Lung (tissue), 12 donors: ENCODE data around the gene HPS1. TPM values are rescaled to one million over a fixed set of nuclear protein-coding genes. Genes with fewer than 3 reads are reported as not detected.
A peak's percentile ranks its signal among the peaks of the same experiment; 100 is the strongest.

ENCODE experiments used
- ATAC-seq: fragments of 200-7000 bp; cut with Tn5 transposase; one replicate; pipeline ENCODE4 v1.9.1; 2020; ENCODE audit warnings: moderate number of reproducible peaks; ENCODE audit not compliant: insufficient read depth, low FRiP score
- DNase-seq, 3 donors: peaks; one replicate each; pipeline ENCODE4 v3.0.0-alpha.2; 2013 to 2017
- H3K27ac ChIP-seq, 2 donors: one replicate each; pipeline ENCODE4 v1.5.1; 2013; ENCODE audit warnings: mild to moderate bottlenecking in 2 of 2, moderate library complexity in 2 of 2, control low read depth in 1 of 2, inconsistent platforms in 1 of 2, low read depth in 1 of 2, low read length in 1 of 2
- H3K27me3 ChIP-seq, 3 donors: one replicate each; pipeline ENCODE4 v1.5.1; 2013; ENCODE audit warnings: low read length in 2 of 3; ENCODE audit not compliant: control insufficient read depth in 3 of 3, insufficient read depth in 3 of 3
- H3K36me3 ChIP-seq, 4 donors: one replicate each; pipeline ENCODE4 v1.5.1; 2013; ENCODE audit warnings: low read length in 4 of 4, mild to moderate bottlenecking in 1 of 4, moderate library complexity in 1 of 4; ENCODE audit not compliant: control insufficient read depth in 4 of 4, insufficient read depth in 4 of 4
- H3K4me1 ChIP-seq, 5 donors: one replicate each; pipeline ENCODE4 v1.5.1; 2013; ENCODE audit warnings: low read length in 5 of 5, mild to moderate bottlenecking in 2 of 5, moderate library complexity in 1 of 5; ENCODE audit not compliant: control insufficient read depth in 5 of 5, insufficient read depth in 5 of 5
- H3K4me3 ChIP-seq: one replicate; pipeline ENCODE4 v1.5.1; 2013; ENCODE audit warnings: mild to moderate bottlenecking, control low read depth, moderate library complexity
- H3K9ac ChIP-seq, 2 donors: one replicate each; pipeline ENCODE4 v1.5.1; 2013; ENCODE audit warnings: low read length in 2 of 2, control low read depth in 1 of 2; ENCODE audit not compliant: insufficient read depth in 1 of 2
- H3K9me3 ChIP-seq, 4 donors: one replicate each; pipeline ENCODE4 v1.5.1; 2013; ENCODE audit warnings: low read length in 3 of 4, mild to moderate bottlenecking in 1 of 4, moderate library complexity in 1 of 4; ENCODE audit not compliant: control insufficient read depth in 4 of 4, insufficient read depth in 3 of 4
- WGBS, 2 donors: extraction: QIAGEN DNeasy Blood & Tissue Kit; methylation state at CpG; one replicate each; pipeline ENCODE4 v1.1.7; 2013; 5-methylcytosine and 5-hydroxymethylcytosine counted together
- polyA plus RNA-seq, 2 donors: library from polyadenylated mRNA; stranded (reverse); fragments of 200-250 nt; gene quantifications; one replicate each; pipeline ENCODE4 v1.2.1, GENCODE V29; 2013
- total RNA-seq, 2 donors: library from RNA; depleted of rRNA in 1 of 2; stranded (reverse); fragments of >200 nt in 1 of 2; gene quantifications; one replicate each; pipeline ENCODE4 v1.2.1, GENCODE V29; 2014 to 2021
- TF ChIP-seq, protein P1 (sequence below): IDR thresholded peaks from 2 replicates; pipeline ENCODE4 v1.5.1; 2012; ENCODE audit warnings: mild to moderate bottlenecking; ENCODE audit errors: control extremely low read depth, extremely low read depth
- donor health status: control.
- donor health status: control.
- donor health status: Bipolar disorder and iron deficiency.
- donor health status: healthy.
- donor health status: DM: yes; HTN: yes; CAD: no.

The HPS1 gene
- total and polyA plus RNA-seq, 4 donors, result 32.3 to 89.5 (median 58.4) TPM

DNA sequence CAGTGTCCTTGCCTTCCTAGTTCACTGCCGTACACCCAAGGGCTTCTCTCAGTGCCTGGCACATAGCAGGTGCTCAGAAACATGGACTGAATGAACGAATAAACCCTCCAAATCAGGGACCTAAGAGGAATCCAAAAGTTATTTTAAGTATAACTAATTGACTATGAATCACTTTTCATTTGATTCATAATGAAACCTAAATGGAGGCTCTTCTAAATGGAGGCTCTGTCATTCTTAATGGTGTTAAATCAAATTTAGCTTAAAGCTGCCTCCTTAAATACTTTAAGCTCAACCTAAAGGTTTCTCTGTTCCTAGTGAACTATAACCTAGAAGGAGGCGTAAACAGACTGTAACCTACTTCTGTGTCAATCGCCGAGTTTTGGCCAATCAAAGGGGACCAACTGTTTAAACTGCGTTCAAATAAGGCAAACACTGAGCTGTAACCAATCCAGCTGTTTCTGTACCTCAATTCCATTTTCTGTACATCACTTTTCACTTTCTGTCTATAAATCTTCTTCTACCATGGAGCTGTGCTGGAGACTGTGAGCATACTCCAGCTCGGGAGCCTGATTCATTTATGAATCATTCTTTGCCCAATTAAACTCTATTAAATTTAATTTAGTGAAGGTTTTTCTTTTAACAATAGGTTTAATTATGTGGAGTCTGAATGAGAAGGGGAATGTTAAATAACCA is 42.8 kb downstream of the HPS1 start:
- no peak for DNase-seq
- peaks cover 0 to 22% (median 7%) of the 10 kb centered on the region in 5 donors for H3K4me1 ChIP-seq
- H3K36me3 ChIP-seq, result peaks cover 0 to 21% (median 10%) of the 10 kb centered on the region in 4 donors
- WGBS, 2 donors, result 85 to 94% methylated on average over 7 of the region's 7 CpGs
- H3K27me3 ChIP-seq, result no peaks in the 10 kb centered on the region
- no peak overlapping the region for H3K9ac ChIP-seq
- ATAC-seq, result no peak
- TF ChIP-seq, protein P1, sequence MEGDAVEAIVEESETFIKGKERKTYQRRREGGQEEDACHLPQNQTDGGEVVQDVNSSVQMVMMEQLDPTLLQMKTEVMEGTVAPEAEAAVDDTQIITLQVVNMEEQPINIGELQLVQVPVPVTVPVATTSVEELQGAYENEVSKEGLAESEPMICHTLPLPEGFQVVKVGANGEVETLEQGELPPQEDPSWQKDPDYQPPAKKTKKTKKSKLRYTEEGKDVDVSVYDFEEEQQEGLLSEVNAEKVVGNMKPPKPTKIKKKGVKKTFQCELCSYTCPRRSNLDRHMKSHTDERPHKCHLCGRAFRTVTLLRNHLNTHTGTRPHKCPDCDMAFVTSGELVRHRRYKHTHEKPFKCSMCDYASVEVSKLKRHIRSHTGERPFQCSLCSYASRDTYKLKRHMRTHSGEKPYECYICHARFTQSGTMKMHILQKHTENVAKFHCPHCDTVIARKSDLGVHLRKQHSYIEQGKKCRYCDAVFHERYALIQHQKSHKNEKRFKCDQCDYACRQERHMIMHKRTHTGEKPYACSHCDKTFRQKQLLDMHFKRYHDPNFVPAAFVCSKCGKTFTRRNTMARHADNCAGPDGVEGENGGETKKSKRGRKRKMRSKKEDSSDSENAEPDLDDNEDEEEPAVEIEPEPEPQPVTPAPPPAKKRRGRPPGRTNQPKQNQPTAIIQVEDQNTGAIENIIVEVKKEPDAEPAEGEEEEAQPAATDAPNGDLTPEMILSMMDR, result no peak
- no peaks in the 10 kb centered on the region for H3K9me3 ChIP-seq
- no peak overlapping the region for H3K4me3 ChIP-seq
- H3K27ac ChIP-seq, result no peak overlapping the region

DNA sequence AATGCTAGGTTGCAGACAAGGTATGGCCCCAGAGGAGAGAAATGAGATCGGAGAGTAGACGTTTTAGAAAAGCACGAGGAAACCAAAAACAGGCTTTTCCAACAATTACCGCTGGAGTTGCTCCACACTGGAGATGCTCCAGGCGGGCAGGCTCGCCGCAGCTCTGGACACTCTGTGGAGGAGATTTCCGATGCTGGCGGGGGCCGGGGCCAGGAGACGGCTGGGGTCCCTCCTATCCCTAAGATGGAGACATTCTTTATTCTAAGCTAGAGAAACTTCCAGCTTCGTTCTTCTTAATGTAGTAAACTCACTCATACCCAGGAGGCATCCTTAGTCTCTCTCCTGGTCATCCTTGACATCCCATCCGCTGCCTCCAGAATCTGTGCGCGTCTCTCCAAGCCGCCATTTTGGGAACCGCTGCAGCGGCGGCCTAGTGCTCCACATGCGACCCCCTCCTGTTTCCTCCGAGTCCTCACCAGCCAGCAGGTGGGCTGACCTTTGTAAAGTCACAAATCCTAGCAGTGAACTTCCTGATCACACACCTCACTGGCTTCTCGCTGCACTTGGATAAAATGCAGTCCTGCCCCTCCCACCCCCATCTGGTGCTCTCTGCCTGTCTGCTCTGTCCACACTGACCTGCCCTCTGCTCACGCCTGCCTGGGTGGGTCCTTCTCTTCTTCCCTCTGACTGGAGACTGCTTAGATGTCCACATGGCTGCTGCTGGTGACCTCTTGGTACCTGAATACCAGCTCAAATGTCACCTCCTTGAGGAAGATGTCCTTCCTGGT is 43.6 kb downstream of the HPS1 start:
- DNase-seq, result no peak
- Histone ChIP-seq H3K27me3 (no peaks in the 10 kb centered on the region), H3K27ac (no peak overlapping the region), H3K36me3 (peaks cover 0 to 19% (median 10%) of the 10 kb centered on the region in 4 donors), H3K9me3 (no peaks in the 10 kb centered on the region), H3K9ac (no peak overlapping the region), H3K4me1 (peaks cover 0 to 22% (median 7%) of the 10 kb centered on the region in 5 donors), H3K4me3 (no peak overlapping the region)
- TF ChIP-seq, protein P1, result no peak
- WGBS, 2 donors, result 97% methylated on average over 23 of the region's 23 CpGs
- no peak for ATAC-seq

DNA sequence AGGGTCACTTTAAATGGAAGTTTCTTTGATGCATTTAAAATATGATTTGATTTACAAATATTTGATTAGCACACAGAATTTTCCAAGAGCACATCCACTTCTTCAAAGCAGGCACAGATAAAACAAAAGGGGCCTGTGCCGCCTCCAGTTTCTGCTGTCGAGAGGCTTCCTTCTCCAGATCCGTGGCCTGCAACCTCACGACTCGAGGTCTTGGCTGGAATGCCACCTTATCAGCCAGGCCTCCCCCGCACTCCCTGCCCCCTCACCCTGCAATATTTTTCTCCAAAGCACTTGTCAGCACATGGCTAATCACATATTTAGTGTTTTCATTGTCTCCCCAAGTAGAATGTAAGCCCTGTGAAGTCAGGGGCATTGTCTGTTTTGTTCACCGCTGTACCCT is 44.3 kb downstream of the HPS1 start:
- peaks cover 0 to under 1% (median 0%) of the 10 kb centered on the region in 4 donors for H3K9me3 ChIP-seq
- no peak overlapping the region for H3K27ac ChIP-seq
- H3K4me3 ChIP-seq, result no peak overlapping the region
- peaks cover 0 to 22% (median 7%) of the 10 kb centered on the region in 5 donors for H3K4me1 ChIP-seq
- peak; percentile 29 to 57 (median 53) for DNase-seq
- H3K27me3 ChIP-seq, result no peaks in the 10 kb centered on the region
- 61 to 76% methylated on average over 7 of the region's 7 CpGs for WGBS, 2 donors
- ATAC-seq, result no peak
- TF ChIP-seq, protein P1, result no peak
- no peak overlapping the region for H3K9ac ChIP-seq
- peaks cover 0 to 20% (median 10%) of the 10 kb centered on the region in 4 donors for H3K36me3 ChIP-seq
